Mucosa of descending colon (tissue), 3 donors: ENCODE measurements around the gene SEPTIN2. TPM values are rescaled to one million over a fixed set of nuclear protein-coding genes. Genes with fewer than 3 reads are reported as not detected.
A peak's percentile ranks its signal among the peaks of the same experiment; 100 is the strongest.

Experiments
- ATAC-seq: fragments of 200-7000 bp; cut with Tn5 transposase; one replicate; pipeline ENCODE4 v1.9.1; 2020; ENCODE audit warnings: mild to moderate bottlenecking, moderate library complexity
- DNase-seq, 3 donors: peaks; one replicate each; pipeline ENCODE4 v3.0.0-alpha.2; 2020
- H3K36me3 ChIP-seq: fragments of 200-600 bp; one replicate; pipeline ENCODE4 v1.8.0; 2021; ENCODE audit warnings: low read depth, mild to moderate bottlenecking
- H3K4me1 ChIP-seq: fragments of 200-600 bp; one replicate; pipeline ENCODE4 v1.8.0; 2021; ENCODE audit warnings: low read depth, mild to moderate bottlenecking
- H3K4me3 ChIP-seq: fragments of 200-600 bp; one replicate; pipeline ENCODE4 v1.8.0; 2021; ENCODE audit warnings: mild to moderate bottlenecking
- H3K9me3 ChIP-seq: fragments of 200-600 bp; one replicate; pipeline ENCODE4 v1.8.0; 2021; ENCODE audit warnings: mild to moderate bottlenecking
- CTCF ChIP-seq: fragments of 200-600 bp; IDR thresholded peaks from one replicate; pipeline ENCODE4 v1.8.0; 2022; ENCODE audit warnings: antibody characterized with exemption, mild to moderate bottlenecking
- intact Hi-C, 2 donors: fragments of 100-400 bp; cut with DNase I in 1 of 2; cut with micrococcal nuclease in 1 of 2; formaldehyde crosslinking; loops; one replicate each; pipeline versions ENCODE4 v1.11.0 to v1.11.1; 2022; cut with DNase I, micrococcal nuclease
- total RNA-seq, 3 donors: library from RNA; stranded (reverse); fragmentation: NEBNext Ultra II Directional in 2 of 3; extraction: Animal tissue kit (Norgen Biotek cat#: 25700) in 2 of 3; gene quantifications; one replicate each; pipeline versions ENCODE4 v1.2.1 to v1.2.4, GENCODE V29; 2021 to 2023
- donor health status: DM: no; HTN: no; CAD: no; lungs with moderate emphysema.
- donor health status: DM: no; HTN: no; CAD: no.
- donor health status: DM: no; HTN: yes; CAD: no.

Gene SEPTIN2
- total RNA-seq, 3 donors from 2014 or later: 185 to 262 (median 221) TPM

GRCh38 chr2:241296767-241297166, 19.0 kb upstream of the SEPTIN2 start:
- ATAC-seq: no peak
- Histone ChIP-seq H3K36me3 (no peaks in the 10 kb centered on the region), H3K4me3 (no peak overlapping the region), H3K4me1 (no peaks in the 10 kb centered on the region), H3K9me3 (no peaks in the 10 kb centered on the region)
- intact Hi-C loops: no loop called here
- DNase-seq: no peak
- TF ChIP-seq CTCF: no peak

DNA sequence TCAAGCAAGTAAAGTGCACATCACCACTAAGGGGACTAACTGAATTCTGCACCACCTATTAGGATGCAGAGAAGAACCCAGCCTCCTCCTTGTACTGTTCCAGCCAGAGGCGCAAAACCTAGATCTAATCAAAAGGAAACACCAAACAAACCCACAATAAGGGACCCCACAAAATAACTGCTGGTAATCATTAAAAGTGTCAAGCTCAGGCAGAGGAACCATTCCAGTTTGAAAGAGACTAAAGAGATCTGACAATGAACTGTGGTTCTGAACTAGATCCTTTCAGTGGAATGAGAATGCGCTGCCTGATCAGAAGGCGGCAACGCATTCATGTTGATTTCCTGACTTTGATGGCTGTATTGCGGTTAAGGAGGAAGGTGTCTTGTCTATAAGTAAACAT, 17.1 kb upstream of the SEPTIN2 start:
- Histone ChIP-seq H3K9me3 (no peaks in the 10 kb centered on the region), H3K4me3 (no peak overlapping the region), H3K4me1 (no peaks in the 10 kb centered on the region), H3K36me3 (no peaks in the 10 kb centered on the region)
- intact Hi-C loops: no loop called here
- no peak for TF ChIP-seq CTCF
- DNase-seq (no peak), ATAC-seq (no peak)

- H3K36me3 ChIP-seq: no peaks in the 10 kb centered on the region
- no peaks in the 10 kb centered on the region for H3K9me3 ChIP-seq
- TF ChIP-seq CTCF: no peak
- intact Hi-C loops: no loop called here
- H3K4me3 ChIP-seq: no peak overlapping the region
- H3K4me1 ChIP-seq: no peaks in the 10 kb centered on the region
- peak; percentile 35 for ATAC-seq
- DNase-seq: no peak
Observed at GRCh38 chr2:241300000-241300399, 15.7 kb upstream of the SEPTIN2 start.

DNA sequence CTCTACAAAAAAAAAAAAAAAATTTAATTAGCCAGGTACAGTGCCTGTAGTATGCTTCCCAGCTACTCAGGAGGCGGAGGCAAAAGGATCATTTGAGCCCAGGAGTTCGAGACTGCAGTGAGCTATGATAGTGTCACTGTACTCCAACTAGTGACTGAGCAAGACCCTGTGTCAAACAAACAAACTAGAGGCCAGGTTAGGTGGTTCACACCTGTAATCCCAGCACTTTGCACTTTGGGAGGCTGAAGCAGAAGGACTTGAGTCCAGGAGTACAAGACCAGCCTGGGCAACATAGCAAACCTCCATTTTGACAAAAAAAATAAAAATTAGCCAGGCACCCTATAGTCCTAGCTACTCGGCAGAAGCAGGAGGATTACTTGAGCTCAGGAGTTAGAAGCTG, 13.6 kb upstream of the SEPTIN2 start:
- ATAC-seq: no peak
- Histone ChIP-seq H3K4me3 (no peak overlapping the region), H3K4me1 (no peaks in the 10 kb centered on the region), H3K9me3 (no peaks in the 10 kb centered on the region), H3K36me3 (no peaks in the 10 kb centered on the region)
- no peak for DNase-seq
- no peak for TF ChIP-seq CTCF
- intact Hi-C loops: no loop called here

DNA sequence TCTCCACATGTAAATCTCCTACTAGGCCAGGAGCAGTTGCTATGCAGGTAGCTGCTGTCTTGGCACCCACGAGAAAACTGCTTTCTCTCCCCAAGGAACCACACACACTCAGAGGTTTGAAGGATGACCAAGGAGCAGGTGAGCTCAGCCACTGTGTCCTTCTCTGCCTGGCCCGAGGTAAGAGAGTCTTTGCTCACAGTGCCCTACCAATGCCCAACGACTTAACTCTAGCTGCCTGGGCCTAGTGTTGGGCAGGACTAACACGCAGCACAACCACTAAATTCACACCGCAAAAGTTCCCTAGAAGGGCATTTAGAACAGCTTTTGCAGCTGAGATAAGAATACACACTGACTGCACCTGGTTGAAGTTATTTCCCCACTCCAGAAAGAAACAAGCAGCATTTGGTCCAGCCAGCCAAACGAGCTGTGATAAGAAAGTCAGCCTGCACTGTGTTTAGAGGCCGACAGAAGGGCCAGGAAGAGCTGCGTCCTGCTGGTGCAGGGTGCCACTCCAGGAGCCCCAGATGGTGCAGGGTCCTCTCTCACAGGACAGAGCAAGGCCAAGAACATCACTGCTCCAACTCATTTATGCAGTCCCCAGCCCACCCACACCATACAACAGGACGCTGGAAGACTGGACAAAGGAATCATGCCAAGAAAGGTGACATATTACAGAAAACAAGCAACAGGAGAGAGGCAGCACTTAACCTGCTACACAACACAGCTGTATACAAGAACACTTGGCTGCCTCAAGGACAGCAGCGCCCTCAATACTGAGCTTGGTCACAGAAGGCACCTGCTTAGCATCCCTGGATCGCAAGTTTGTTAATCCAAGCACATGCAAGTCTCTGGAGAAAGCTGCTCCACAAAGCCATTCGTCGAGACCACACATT, 12.7 kb upstream of the SEPTIN2 start:
- no peak for DNase-seq
- intact Hi-C loops: no loop called here
- no peak for TF ChIP-seq CTCF

More for the DNA sequence above, 12.7 kb upstream of the SEPTIN2 start:
- no peak overlapping the region for H3K4me3 ChIP-seq
- H3K9me3 ChIP-seq: no peaks in the 10 kb centered on the region
- no peak for ATAC-seq
- H3K4me1 ChIP-seq: no peaks in the 10 kb centered on the region
- no peaks in the 10 kb centered on the region for H3K36me3 ChIP-seq
